Nephron (organoid): Measurements from ENCODE around the gene DDX39A.

ENCODE experiments used
- H3K27ac Mint-ChIP-seq, 3 experiments: 2 replicates each; pipeline ENCODE4 v1.8.0; 2020; ENCODE audit warnings: mixed read lengths in 3 of 3, mild to moderate bottlenecking in 2 of 3, moderate library complexity in 1 of 3
- H3K27me3 Mint-ChIP-seq: 2 replicates; pipeline ENCODE4 v1.8.0; 2021; ENCODE audit warnings: low read depth, mild to moderate bottlenecking, moderate library complexity, mixed read lengths
- H3K36me3 Mint-ChIP-seq: 2 replicates; pipeline ENCODE4 v1.8.0; 2020; ENCODE audit warnings: low read depth, mixed read lengths
- H3K4me1 Mint-ChIP-seq: 2 replicates; pipeline ENCODE4 v1.8.0; 2020; ENCODE audit warnings: mixed read lengths
- H3K4me3 Mint-ChIP-seq, 3 experiments: 2 replicates each; pipeline ENCODE4 v1.8.0; 2020; ENCODE audit warnings: mild to moderate bottlenecking in 3 of 3, mixed read lengths in 3 of 3, moderate library complexity in 2 of 3
- H3K9me3 Mint-ChIP-seq: 2 replicates; pipeline ENCODE4 v1.8.0; 2020; ENCODE audit warnings: mixed read lengths
- TF ChIP-seq, protein P1 (sequence below), 3 experiments: fragments of 200-600 bp; sonication (generic); IDR thresholded peaks; one replicate each; pipeline ENCODE4 v1.5.0; 2021; ENCODE audit warnings: antibody characterized with exemption in 3 of 3; ENCODE audit not compliant: unreplicated experiment in 3 of 3

The DDX39A gene

DNA sequence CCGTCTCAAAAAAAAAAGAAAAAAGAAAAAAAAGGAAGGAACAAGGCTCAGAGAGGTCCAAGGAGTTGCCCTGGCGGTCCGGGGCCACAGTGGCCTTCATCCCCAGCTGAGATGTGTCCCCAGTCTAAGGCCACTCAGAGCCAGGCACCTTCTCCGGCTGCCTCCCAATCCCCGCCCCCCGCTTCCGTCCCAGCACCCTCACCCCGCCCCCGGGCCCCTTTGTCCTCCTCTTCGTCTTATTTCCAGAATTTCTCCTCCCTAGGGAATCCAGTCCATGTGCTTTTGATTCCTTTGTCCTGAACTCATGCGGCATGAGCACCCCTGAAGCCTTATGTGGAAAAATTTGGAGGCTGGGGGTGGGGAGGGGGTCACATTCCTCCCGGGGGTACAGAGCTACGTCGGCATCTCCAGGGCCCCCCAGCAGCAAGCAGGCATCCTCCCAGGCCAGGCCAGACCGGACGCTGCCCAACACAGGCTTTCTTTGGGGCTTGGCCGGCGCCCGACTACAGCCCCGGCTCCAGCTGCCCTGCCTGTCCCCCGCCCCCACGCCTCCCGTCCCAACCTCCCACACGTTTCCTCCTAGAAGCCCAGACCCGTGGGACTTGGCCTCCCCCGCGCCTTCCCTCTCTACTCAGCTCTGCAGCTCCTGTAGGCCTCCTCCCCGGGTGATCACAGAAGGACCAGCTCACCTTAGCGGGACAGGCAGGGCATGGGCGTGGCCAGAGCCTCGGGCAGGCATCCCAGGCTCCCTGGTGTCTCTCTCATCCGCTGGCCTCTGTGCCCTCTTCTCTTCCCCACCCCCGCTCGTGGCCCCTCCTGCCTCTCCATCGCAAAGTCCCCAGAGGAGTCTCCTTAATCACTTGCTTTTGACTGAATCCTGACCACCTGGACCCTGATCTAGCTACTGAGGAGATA is 55.7 kb downstream of the DDX39A start:
- H3K36me3 Mint-ChIP-seq: no peaks in the 10 kb centered on the region
- no peaks in the 10 kb centered on the region for H3K9me3 Mint-ChIP-seq
- H3K4me1 Mint-ChIP-seq: peaks cover 32% of the 10 kb centered on the region
- peak overlapping the region; percentile 92 to 93 (median 93) for H3K27ac Mint-ChIP-seq
- TF ChIP-seq, protein P1, sequence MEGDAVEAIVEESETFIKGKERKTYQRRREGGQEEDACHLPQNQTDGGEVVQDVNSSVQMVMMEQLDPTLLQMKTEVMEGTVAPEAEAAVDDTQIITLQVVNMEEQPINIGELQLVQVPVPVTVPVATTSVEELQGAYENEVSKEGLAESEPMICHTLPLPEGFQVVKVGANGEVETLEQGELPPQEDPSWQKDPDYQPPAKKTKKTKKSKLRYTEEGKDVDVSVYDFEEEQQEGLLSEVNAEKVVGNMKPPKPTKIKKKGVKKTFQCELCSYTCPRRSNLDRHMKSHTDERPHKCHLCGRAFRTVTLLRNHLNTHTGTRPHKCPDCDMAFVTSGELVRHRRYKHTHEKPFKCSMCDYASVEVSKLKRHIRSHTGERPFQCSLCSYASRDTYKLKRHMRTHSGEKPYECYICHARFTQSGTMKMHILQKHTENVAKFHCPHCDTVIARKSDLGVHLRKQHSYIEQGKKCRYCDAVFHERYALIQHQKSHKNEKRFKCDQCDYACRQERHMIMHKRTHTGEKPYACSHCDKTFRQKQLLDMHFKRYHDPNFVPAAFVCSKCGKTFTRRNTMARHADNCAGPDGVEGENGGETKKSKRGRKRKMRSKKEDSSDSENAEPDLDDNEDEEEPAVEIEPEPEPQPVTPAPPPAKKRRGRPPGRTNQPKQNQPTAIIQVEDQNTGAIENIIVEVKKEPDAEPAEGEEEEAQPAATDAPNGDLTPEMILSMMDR (IDR thresholded peaks at IDR 0.05; ENCODE audit: unreplicated experiment in 3 of 3): no peak
- peak overlapping the region; percentile 53 to 61 (median 56) for H3K4me3 Mint-ChIP-seq
- H3K27me3 Mint-ChIP-seq: no peaks in the 10 kb centered on the region

DNA sequence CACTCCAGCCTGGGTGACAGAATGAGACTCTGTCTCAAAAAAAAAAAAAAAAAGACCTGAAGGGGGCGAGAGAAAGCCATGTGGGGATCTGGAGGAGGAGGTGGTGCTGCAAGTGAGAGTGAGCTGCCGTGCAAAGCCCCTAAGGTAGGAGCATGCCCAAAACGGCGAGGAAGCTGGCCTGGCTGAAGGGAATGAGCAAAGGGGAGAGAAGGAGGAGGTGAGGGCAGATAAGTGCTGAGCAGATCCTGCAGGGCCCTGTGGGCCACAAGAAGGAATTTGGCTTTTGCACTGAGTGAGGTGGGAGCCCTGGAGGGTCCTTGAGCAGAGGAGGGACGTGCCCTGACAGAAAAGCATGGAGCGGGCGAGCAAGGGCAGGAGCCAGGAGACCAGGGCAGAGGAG is 57.3 kb downstream of the DDX39A start:
- Mint-ChIP-seq H3K36me3 (no peaks in the 10 kb centered on the region), H3K9me3 (no peaks in the 10 kb centered on the region), H3K4me1 (peaks cover 32% of the 10 kb centered on the region), H3K27me3 (no peaks in the 10 kb centered on the region), H3K4me3 (peak overlapping the region; percentile 23 to 42 (median 42)), H3K27ac (peak overlapping the region; percentile 92 to 93 (median 93))
- TF ChIP-seq, protein P1 (IDR thresholded peaks at IDR 0.05; ENCODE audit: unreplicated experiment in 3 of 3): no peak
